NB4 (cell line): ENCODE results near the gene ADAMTS3.

Source experiments
- POLR2A ChIP-seq: IDR thresholded peaks from 2 replicates; pipeline ENCODE4 v1.6.1; 2011; ENCODE audit warnings: mild to moderate bottlenecking; ENCODE audit not compliant: insufficient read length; ENCODE audit errors: extremely low read depth
- TF ChIP-seq, protein P1 (sequence below): IDR thresholded peaks from one replicate; pipeline ENCODE4 v1.5.1; 2012; ENCODE audit warnings: low read depth, low read length

- TF ChIP-seq, protein P1, sequence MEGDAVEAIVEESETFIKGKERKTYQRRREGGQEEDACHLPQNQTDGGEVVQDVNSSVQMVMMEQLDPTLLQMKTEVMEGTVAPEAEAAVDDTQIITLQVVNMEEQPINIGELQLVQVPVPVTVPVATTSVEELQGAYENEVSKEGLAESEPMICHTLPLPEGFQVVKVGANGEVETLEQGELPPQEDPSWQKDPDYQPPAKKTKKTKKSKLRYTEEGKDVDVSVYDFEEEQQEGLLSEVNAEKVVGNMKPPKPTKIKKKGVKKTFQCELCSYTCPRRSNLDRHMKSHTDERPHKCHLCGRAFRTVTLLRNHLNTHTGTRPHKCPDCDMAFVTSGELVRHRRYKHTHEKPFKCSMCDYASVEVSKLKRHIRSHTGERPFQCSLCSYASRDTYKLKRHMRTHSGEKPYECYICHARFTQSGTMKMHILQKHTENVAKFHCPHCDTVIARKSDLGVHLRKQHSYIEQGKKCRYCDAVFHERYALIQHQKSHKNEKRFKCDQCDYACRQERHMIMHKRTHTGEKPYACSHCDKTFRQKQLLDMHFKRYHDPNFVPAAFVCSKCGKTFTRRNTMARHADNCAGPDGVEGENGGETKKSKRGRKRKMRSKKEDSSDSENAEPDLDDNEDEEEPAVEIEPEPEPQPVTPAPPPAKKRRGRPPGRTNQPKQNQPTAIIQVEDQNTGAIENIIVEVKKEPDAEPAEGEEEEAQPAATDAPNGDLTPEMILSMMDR = no peak
- no peak for TF ChIP-seq POLR2A
Measured at GRCh38 chr4:72531768-72532290, 37.2 kb downstream of the ADAMTS3 start.
